Mammary epithelial cell (primary cell): ENCODE measurements around the gene TTI1.

Source experiments
- CTCF ChIP-seq, 2 donors: IDR thresholded peaks in 1 of 2; conservative IDR thresholded peaks in 1 of 2; 2 replicates each; pipeline ENCODE4 v1.5.1; 2011 to 2012; ENCODE audit warnings: inconsistent platforms in 2 of 2, low read length in 2 of 2, mild to moderate bottlenecking in 2 of 2, control low read depth in 1 of 2, low read depth in 1 of 2; ENCODE audit not compliant: insufficient read depth in 1 of 2; ENCODE audit errors: extremely low read depth in 1 of 2
- EZH2 ChIP-seq: IDR thresholded peaks from 2 replicates; pipeline ENCODE4 v1.6.1; 2012; ENCODE audit warnings: low read length, inconsistent platforms, borderline replicate concordance

DNA sequence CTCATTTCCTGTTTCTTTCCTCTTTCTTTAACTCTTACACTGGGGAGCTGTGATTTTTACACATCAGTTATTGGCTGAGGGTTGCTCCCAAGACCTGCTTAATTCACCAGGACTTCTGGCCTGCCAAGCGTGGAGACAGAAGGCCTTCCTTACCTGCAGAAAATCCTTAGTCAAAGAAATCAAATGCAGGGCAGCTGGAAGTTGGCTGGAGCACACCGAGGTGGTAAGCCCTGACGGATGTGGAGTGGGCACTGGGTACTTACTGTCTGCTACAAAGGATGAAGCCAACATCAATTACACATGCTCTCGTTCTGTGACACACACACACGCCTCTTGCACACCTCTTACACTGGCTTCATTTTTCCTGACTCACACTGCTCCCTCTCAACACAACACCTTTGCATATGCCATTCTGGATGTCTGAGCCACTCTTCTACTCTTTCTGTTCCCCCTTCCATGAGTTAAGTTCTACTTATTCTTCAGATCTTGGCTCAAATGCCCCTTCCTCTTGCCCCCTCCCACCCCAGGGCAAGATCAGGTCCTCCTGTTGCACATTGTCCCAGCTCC lies 61.6 kb downstream of the TTI1 start:
- TF ChIP-seq EZH2 (no peak), CTCF (conservative IDR thresholded peaks at IDR 0.05 in 1 of 2, IDR thresholded peaks at IDR 0.05 in 1 of 2; ENCODE audit: extremely low read depth in 1 of 2, insufficient read depth in 1 of 2, low read depth in 1 of 2, low read length in 2 of 2) (no peak)
